ENCODE results near the gene LRRTM4. TPM values are rescaled to one million over a fixed set of nuclear protein-coding genes. Genes with fewer than 3 reads are reported as not detected.
"Not testable (repeated sequence)": the region's sequence is repeated elsewhere in the genome, so short reads cannot be mapped to it uniquely, and the experiment has no call there.

LRRTM4 gene
- total and polyA plus RNA-seq, 2 experiments from 2014 or later: 8.5 to 15.4 TPM

DNA sequence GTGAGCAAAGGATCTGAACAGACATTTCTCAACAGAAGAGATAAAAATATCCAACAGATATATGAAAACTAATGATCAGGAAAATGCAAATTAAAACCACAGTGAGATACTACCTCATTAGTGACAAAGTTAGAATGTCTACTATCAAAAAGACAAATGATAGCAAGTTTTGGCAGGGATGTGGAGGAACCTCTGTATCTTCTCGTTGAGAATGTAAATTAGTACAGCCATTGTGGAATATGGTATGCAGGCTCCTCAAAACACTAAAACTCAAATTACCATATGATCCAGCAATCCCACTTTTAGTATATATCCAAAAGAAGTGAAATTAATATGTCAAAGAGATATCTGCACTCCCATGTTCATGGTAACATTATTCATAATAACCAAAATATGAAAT, 427.1 kb downstream of the LRRTM4 start:
- DNase-seq (ENCODE audit: low read depth in 1 of 2, low spot score in 1 of 2): no peak
- Histone ChIP-seq H3K4me3 (no peak overlapping the region), H3K27ac (no peak overlapping the region), H3K4me1 (ENCODE audit: low read depth) (no peaks in the 10 kb centered on the region), H3K27me3 (no peaks in the 10 kb centered on the region), H3K9me3 (ENCODE audit: low read depth) (no peaks in the 10 kb centered on the region), H3K36me3 (no peaks in the 10 kb centered on the region)
- TF ChIP-seq, protein P1, sequence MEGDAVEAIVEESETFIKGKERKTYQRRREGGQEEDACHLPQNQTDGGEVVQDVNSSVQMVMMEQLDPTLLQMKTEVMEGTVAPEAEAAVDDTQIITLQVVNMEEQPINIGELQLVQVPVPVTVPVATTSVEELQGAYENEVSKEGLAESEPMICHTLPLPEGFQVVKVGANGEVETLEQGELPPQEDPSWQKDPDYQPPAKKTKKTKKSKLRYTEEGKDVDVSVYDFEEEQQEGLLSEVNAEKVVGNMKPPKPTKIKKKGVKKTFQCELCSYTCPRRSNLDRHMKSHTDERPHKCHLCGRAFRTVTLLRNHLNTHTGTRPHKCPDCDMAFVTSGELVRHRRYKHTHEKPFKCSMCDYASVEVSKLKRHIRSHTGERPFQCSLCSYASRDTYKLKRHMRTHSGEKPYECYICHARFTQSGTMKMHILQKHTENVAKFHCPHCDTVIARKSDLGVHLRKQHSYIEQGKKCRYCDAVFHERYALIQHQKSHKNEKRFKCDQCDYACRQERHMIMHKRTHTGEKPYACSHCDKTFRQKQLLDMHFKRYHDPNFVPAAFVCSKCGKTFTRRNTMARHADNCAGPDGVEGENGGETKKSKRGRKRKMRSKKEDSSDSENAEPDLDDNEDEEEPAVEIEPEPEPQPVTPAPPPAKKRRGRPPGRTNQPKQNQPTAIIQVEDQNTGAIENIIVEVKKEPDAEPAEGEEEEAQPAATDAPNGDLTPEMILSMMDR (IDR thresholded peaks at IDR 0.05; ENCODE audit: low read depth, low read length): no peak

DNA sequence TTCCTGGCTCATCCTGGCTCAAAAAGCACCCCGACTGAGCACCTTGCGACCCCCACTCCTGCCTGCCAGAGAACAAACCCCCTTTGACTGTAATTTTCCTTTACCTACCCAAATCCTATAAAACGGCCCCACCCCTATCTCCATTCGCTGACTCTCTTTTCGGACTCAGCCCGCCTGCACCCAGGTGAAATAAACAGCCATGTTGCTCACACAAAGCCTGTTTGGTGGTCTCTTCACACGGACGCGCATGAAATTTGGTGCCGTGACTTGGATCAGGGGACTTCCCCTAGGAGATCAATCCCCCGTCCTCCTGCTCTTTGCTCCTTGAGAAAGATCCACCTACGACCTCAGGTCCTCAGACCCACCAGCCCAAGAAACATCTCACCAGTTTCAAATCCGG, 433.8 kb downstream of the LRRTM4 start:
- H3K36me3 ChIP-seq; DNase-seq (ENCODE audit: low read depth in 1 of 2, low spot score in 1 of 2); H3K4me3 ChIP-seq; H3K4me1 ChIP-seq (ENCODE audit: low read depth); H3K9me3 ChIP-seq (ENCODE audit: low read depth); H3K27ac ChIP-seq: not testable (repeated sequence)
- peaks cover 18% of the 10 kb centered on the region for H3K27me3 ChIP-seq

DNA sequence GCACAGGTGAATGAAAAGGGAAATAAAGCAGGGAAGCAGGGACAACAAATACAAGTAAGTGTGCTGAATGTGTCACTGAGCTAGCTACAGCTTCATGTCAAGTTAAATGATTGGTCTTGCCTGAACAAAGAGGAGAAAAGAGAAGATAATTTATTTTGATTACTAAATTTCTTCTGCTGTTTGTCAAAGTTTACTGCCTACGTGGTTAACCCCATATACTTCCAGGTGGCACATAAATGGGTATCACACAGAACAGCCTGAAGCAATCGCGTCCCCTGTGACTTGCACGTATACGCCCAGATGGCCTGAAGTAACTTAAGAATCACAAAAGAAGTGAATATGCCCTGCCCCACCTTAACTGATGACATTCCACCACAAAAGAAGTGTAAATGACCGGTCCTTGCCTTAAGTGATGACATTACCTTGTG, 434.2 kb downstream of the LRRTM4 start:
- no peak for DNase-seq (ENCODE audit: low read depth in 1 of 2, low spot score in 1 of 2)
- H3K4me3 ChIP-seq: no peak overlapping the region
- no peaks in the 10 kb centered on the region for H3K9me3 ChIP-seq (ENCODE audit: low read depth)
- no peak overlapping the region for H3K27ac ChIP-seq
- peaks cover 18% of the 10 kb centered on the region for H3K27me3 ChIP-seq
- TF ChIP-seq, protein P1 (IDR thresholded peaks at IDR 0.05; ENCODE audit: low read depth, low read length): no peak
- H3K36me3 ChIP-seq: no peaks in the 10 kb centered on the region
- no peaks in the 10 kb centered on the region for H3K4me1 ChIP-seq (ENCODE audit: low read depth)

DNA sequence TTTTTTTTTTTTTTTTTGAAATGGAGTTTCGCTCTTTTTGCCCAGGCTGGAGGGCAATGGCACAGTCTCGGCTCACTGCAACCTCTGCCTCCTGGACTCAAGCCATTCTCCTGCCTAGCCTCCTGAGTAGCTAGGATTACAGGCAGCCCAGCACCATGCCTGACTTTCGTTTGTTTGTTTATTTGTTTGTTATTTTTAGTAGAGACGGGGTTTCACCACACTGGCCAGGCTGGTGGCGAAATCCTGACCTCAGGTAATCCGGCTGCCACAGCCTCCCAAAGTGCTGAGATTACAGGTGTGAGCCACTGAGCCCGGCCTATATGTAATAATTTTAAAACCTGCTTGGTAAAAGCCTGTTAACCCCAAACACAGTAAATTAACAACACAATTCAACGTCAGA, 435.7 kb downstream of the LRRTM4 start:
- H3K9me3 ChIP-seq (ENCODE audit: low read depth): no peaks in the 10 kb centered on the region
- H3K4me1 ChIP-seq (ENCODE audit: low read depth): no peaks in the 10 kb centered on the region
- no peak for DNase-seq (ENCODE audit: low read depth in 1 of 2, low spot score in 1 of 2)
- H3K27ac ChIP-seq: no peak overlapping the region
- TF ChIP-seq, protein P1 (IDR thresholded peaks at IDR 0.05; ENCODE audit: low read depth, low read length): no peak
- no peaks in the 10 kb centered on the region for H3K36me3 ChIP-seq
- H3K27me3 ChIP-seq: peaks cover 18% of the 10 kb centered on the region
- H3K4me3 ChIP-seq: no peak overlapping the region

DNA sequence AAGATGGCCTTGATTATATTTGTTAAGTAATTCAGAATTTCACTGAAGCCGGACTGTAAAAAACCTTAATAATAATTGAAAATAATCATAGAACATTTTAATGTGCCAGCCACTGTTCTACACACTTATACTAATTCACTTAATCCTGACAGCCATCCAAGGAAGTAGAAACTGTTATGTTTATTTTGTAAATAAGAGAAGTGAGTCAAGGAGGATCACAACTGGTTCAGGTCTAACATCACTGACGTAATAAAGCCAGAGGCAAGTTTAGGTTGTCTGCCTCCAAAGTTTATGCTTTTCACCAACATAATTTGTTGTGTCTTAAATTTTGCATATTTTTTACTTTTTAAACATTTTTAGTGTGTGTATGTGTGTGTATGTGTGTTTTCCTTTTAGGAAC, 436.1 kb downstream of the LRRTM4 start:
- Histone ChIP-seq H3K27me3 (peaks cover 18% of the 10 kb centered on the region), H3K9me3 (ENCODE audit: low read depth) (no peaks in the 10 kb centered on the region), H3K36me3 (no peaks in the 10 kb centered on the region), H3K27ac (no peak overlapping the region), H3K4me1 (ENCODE audit: low read depth) (no peaks in the 10 kb centered on the region), H3K4me3 (no peak overlapping the region)
- DNase-seq (ENCODE audit: low read depth in 1 of 2, low spot score in 1 of 2): no peak
- TF ChIP-seq, protein P1 (IDR thresholded peaks at IDR 0.05; ENCODE audit: low read depth, low read length): no peak

DNA sequence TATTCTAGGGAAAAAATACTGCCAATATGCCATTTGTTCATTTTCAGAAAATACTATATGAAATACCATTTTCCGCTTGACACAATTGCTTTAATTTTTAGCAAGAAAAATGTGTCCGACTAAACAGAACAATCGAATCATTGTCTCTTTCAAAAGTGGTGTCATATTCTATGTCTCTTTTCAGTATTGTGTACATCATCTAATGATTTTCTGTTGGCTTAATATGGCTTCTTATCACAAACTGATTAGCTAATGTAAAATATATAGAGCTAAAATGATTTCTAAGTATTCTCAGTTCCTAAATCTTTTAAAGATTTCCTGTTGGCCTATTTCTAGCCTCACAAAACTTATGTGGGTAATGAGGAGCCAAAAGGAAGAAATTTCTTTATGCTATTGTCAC, 436.6 kb downstream of the LRRTM4 start:
- Histone ChIP-seq H3K27ac (no peak overlapping the region), H3K27me3 (peaks cover 18% of the 10 kb centered on the region), H3K4me1 (ENCODE audit: low read depth) (no peaks in the 10 kb centered on the region), H3K9me3 (ENCODE audit: low read depth) (no peaks in the 10 kb centered on the region), H3K4me3 (no peak overlapping the region), H3K36me3 (no peaks in the 10 kb centered on the region)
- TF ChIP-seq, protein P1 (IDR thresholded peaks at IDR 0.05; ENCODE audit: low read depth, low read length): no peak
- DNase-seq (ENCODE audit: low read depth in 1 of 2, low spot score in 1 of 2): no peak
